IMR-90 (cell line): ENCODE data around the gene APOBR. TPM values are rescaled to one million over a fixed set of nuclear protein-coding genes. Genes with fewer than 3 reads are reported as not detected.

Experiments used
- ATAC-seq: fragments of 200-7000 bp; cut with Tn5 transposase; 2 replicates; pipeline ENCODE4 v1.9.1; 2020; ENCODE audit warnings: low read depth, mild to moderate bottlenecking, moderate library complexity
- BruUV-seq: library from RNA; stranded (reverse); fragments of 400-500 nt; replicated peaks from 2 replicates; lab custom pipeline; 2021; lab: Mats Ljungman, UMichigan
- CTCF ChIA-PET: fragments of 300-600 bp; formaldehyde crosslinking; extraction: SDS; loops from one replicate; lab custom pipeline; 2021; ENCODE audit warnings: antibody characterized with exemption; lab: Yijun Ruan, JAX
- POLR2A ChIA-PET: fragments of 300-600 bp; sonication (Branson Sonifier 250); formaldehyde crosslinking; loops from one replicate; lab custom pipeline; 2022; ENCODE audit warnings: antibody characterized with exemption; ENCODE audit not compliant: unreplicated experiment; lab: Charles Lee
- DNase-seq: peaks from one replicate; pipeline ENCODE4 v3.0.0; 2013
- H2AFZ ChIP-seq: replicated peaks from 2 replicates; pipeline ENCODE3; 2013; ENCODE audit warnings: low read length, mild to moderate bottlenecking; ENCODE audit not compliant: poor library complexity
- H2AK5ac ChIP-seq: 2 replicates; pipeline ENCODE4 v1.6.1; 2013; ENCODE audit warnings: low read depth, low read length, inconsistent platforms
- H2AK9ac ChIP-seq: replicated peaks from 2 replicates; pipeline ENCODE3; 2013; ENCODE audit warnings: mild to moderate bottlenecking, low read depth, low read length, moderate library complexity; ENCODE audit not compliant: poor library complexity
- H2BK120ac ChIP-seq: 2 replicates; pipeline ENCODE4 v1.6.1; 2013; ENCODE audit warnings: low read depth, low read length, inconsistent platforms
- H2BK15ac ChIP-seq: 3 replicates; pipeline ENCODE4 v1.6.1; 2013; ENCODE audit warnings: low read depth, low read length, inconsistent platforms
- H2BK20ac ChIP-seq: 2 replicates; pipeline ENCODE4 v1.6.1; 2013; ENCODE audit warnings: low read depth, mild to moderate bottlenecking, inconsistent platforms, low read length, moderate library complexity
- H2BK5ac ChIP-seq: 2 replicates; pipeline ENCODE4 v1.6.1; 2013; ENCODE audit warnings: mild to moderate bottlenecking, low read depth, low read length, inconsistent platforms; ENCODE audit not compliant: poor library complexity, severe bottlenecking
- H3K14ac ChIP-seq: replicated peaks from 2 replicates; pipeline ENCODE4 v1.6.1; 2013; ENCODE audit warnings: low read depth, low read length, inconsistent platforms
- H3K18ac ChIP-seq: 2 replicates; pipeline ENCODE4 v1.6.1; 2013; ENCODE audit warnings: low read depth, low read length, control low read depth
- H3K23ac ChIP-seq: 2 replicates; pipeline ENCODE4 v1.6.1; 2013; ENCODE audit warnings: low read depth, low read length, inconsistent platforms
- H3K27ac ChIP-seq: 2 replicates; pipeline ENCODE4 v1.5.1; 2013; ENCODE audit warnings: mild to moderate bottlenecking, control low read depth, low read length; ENCODE audit not compliant: insufficient read depth
- H3K27me3 ChIP-seq: 2 replicates; pipeline ENCODE4 v1.6.1; 2013; ENCODE audit warnings: low read length; ENCODE audit not compliant: control insufficient read depth, insufficient read depth
- H3K36me3 ChIP-seq: 2 replicates; pipeline ENCODE4 v1.6.1; 2013; ENCODE audit warnings: low read length, mixed read lengths; ENCODE audit not compliant: control insufficient read depth, insufficient read depth
- H3K4ac ChIP-seq: 2 replicates; pipeline ENCODE4 v1.6.1; 2013; ENCODE audit warnings: low read depth, low read length, inconsistent platforms
- H3K4me1 ChIP-seq: 2 replicates; pipeline ENCODE4 v1.6.1; 2013; ENCODE audit warnings: low read length, mixed read lengths; ENCODE audit not compliant: control insufficient read depth, insufficient read depth
- H3K4me2 ChIP-seq: 2 replicates; pipeline ENCODE4 v1.6.1; 2013; ENCODE audit warnings: low read depth, mild to moderate bottlenecking, control low read depth, low read length, moderate library complexity
- H3K4me3 ChIP-seq: 2 replicates; pipeline ENCODE4 v1.5.1; 2013; ENCODE audit warnings: low read depth, mild to moderate bottlenecking, control low read depth, low read length, moderate library complexity; ENCODE audit not compliant: insufficient read depth
- H3K56ac ChIP-seq: 2 replicates; pipeline ENCODE4 v1.6.1; 2013; ENCODE audit warnings: low read length, inconsistent platforms; ENCODE audit not compliant: insufficient read depth; ENCODE audit errors: extremely low read depth
- H3K79me1 ChIP-seq, 2 experiments: 2 replicates each; pipeline ENCODE4 v1.6.1; 2013; ENCODE audit warnings: low read length in 2 of 2, inconsistent platforms in 1 of 2, low read depth in 1 of 2
- H3K9ac ChIP-seq: 2 replicates; pipeline ENCODE4 v1.6.1; 2013; ENCODE audit warnings: low read depth, low read length, control low read depth
- H3K9me1 ChIP-seq: 2 replicates; pipeline ENCODE4 v1.6.1; 2013; ENCODE audit warnings: low read length, inconsistent platforms; ENCODE audit not compliant: insufficient read depth
- H3K9me3 ChIP-seq: 2 replicates; pipeline ENCODE4 v1.6.1; 2013; ENCODE audit warnings: low read length; ENCODE audit not compliant: control insufficient read depth, insufficient read depth
- H4K20me1 ChIP-seq: 2 replicates; pipeline ENCODE4 v1.6.1; 2013; ENCODE audit warnings: low read length, inconsistent platforms; ENCODE audit not compliant: insufficient read depth
- H4K5ac ChIP-seq: 2 replicates; pipeline ENCODE4 v1.6.1; 2013; ENCODE audit warnings: mild to moderate bottlenecking, low read depth, low read length, control low read depth
- H4K8ac ChIP-seq, 2 experiments: 2 replicates each; pipeline ENCODE4 v1.6.1; 2013; ENCODE audit warnings: low read depth in 2 of 2, low read length in 2 of 2, control low read depth in 1 of 2, inconsistent platforms in 1 of 2
- H4K91ac ChIP-seq: 2 replicates; pipeline ENCODE4 v1.6.1; 2013; ENCODE audit warnings: low read depth, low read length, inconsistent platforms; ENCODE audit not compliant: insufficient read depth
- BHLHE40 ChIP-seq: fragments of 150-350 bp; IDR thresholded peaks from 2 replicates; pipeline ENCODE4 v1.6.1; 2016; ENCODE audit warnings: mild to moderate bottlenecking, low read depth, low read length
- CHD1 ChIP-seq: IDR thresholded peaks from 2 replicates; pipeline ENCODE4 v1.6.1; 2012; ENCODE audit warnings: low read depth, low read length, improper control_type of control experiment
- FOS ChIP-seq: fragments of 150-350 bp; IDR thresholded peaks from 2 replicates; pipeline ENCODE4 v1.6.1; 2016; ENCODE audit warnings: low read depth, low read length
- MAZ ChIP-seq: IDR thresholded peaks from 2 replicates; pipeline ENCODE4 v1.6.1; 2012; ENCODE audit warnings: low read depth, mild to moderate bottlenecking, low read length, improper control_type of control experiment, moderate library complexity, borderline replicate concordance
- MXI1 ChIP-seq: IDR thresholded peaks from 2 replicates; pipeline ENCODE4 v1.6.1; 2012; ENCODE audit warnings: low read depth, mild to moderate bottlenecking, low read length, moderate library complexity, borderline replicate concordance
- RAD21 ChIP-seq: IDR thresholded peaks from 2 replicates; pipeline ENCODE4 v1.6.1; 2012; ENCODE audit warnings: low read length, improper control_type of control experiment
- RCOR1 ChIP-seq: IDR thresholded peaks from 2 replicates; pipeline ENCODE4 v1.6.1; 2012; ENCODE audit warnings: mild to moderate bottlenecking, low read length, improper control_type of control experiment; ENCODE audit not compliant: insufficient replicate concordance
- RFX5 ChIP-seq: IDR thresholded peaks from 2 replicates; pipeline ENCODE4 v1.8.0; 2012; ENCODE audit warnings: low read depth, mild to moderate bottlenecking, low read length, moderate library complexity
- WGBS, 2 experiments: methylation state at CpG; one replicate each; pipeline versions ENCODE4 v1.1.5 to v1.1.7; 2013; ENCODE audit warnings: missing lambda C conversion rate in 2 of 2; ENCODE audit not compliant: insufficient read length in 1 of 2; ENCODE audit errors: extremely low coverage in 2 of 2; 5-methylcytosine and 5-hydroxymethylcytosine counted together
- dilution Hi-C: fragments of 300-500 bp; cut with HindIII; formaldehyde crosslinking; loops from one replicate; pipeline ENCODE4 v1.14.3; 2018; ENCODE audit warnings: low sequenced_read_pairs; ENCODE audit not compliant: unreplicated experiment
- in situ Hi-C: fragments of 300-500 bp; cut with MboI; formaldehyde crosslinking; loops from 3 replicates; pipeline ENCODE4 v1.14.3; 2019; ENCODE audit warnings: low sequenced_read_pairs, inconsistent platforms, mixed read lengths
- intact Hi-C: fragments of 100-400 bp; cut with micrococcal nuclease; formaldehyde crosslinking; loops from 2 replicates; pipeline ENCODE4 v1.10.0; 2022
- polyA plus RNA-seq, 3 experiments: library from polyadenylated mRNA; depleted of rRNA; stranded (reverse); fragments of >200 nt; gene quantifications; 2 replicates each; pipeline ENCODE4 v1.2.3, GENCODE V29; 2012; ENCODE audit warnings: low replicate concordance in 1 of 3
- total RNA-seq: library from RNA; depleted of rRNA; stranded (reverse); fragments of >200 nt; gene quantifications from 2 replicates; pipeline ENCODE4 v1.2.3, GENCODE V29; 2012
- TF ChIP-seq, protein P1 (sequence below): fragments of 150-350 bp; IDR thresholded peaks from 2 replicates; pipeline ENCODE4 v1.6.1; 2016; ENCODE audit warnings: low read depth, mild to moderate bottlenecking, low read length, moderate library complexity, borderline replicate concordance

Gene APOBR
- total and polyA plus RNA-seq, 2 of the 4 experiments (the other 2 are of a cell fraction) = not detected

DNA sequence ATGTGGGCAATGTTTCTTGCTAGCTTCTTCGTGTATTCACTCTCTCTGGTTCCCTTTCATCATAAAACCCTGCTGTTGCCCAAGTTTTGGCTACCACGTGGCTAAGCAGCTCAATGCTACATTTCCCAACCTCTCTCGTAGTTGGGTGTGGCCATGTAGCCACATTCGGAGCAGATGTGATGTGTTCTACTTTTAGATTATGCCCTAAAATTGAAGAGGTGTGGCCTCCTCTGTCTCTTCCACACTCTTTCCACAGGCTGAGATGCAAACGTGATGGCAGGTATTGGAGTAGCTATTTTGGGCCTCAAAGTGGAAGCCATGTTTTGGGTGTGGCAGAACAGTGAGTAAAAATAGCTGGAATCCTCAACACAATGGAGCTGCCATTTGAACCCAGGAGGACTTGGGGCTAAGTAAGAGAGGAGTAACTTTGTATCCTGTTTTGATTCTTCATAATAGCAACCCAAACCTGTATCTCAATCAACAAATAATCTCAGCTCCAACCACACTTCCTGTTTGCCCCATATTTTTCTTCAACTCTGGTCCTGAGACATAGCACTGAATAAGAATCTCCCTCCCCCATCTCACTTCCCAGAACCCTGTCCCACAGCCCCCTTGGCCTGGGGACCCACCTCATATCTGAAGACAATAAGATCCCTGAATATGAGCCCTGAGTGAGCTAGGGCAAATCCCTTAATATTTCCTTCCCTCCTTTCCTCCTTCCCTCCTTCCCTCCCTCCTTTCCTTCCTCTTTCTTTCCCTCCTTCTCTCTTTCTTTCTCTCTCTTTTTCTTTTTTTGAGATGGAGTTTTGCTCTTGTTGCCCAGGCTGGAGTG, 40.3 kb downstream of the APOBR start:
- peaks cover 28% of the 10 kb centered on the region for H3K36me3 ChIP-seq
- no peak overlapping the region for H3K23ac ChIP-seq
- in situ Hi-C loops = no loop called here
- H3K4me3 ChIP-seq = no peak overlapping the region
- no peak overlapping the region for H4K91ac ChIP-seq
- no peak overlapping the region for H2BK15ac ChIP-seq
- H3K9ac ChIP-seq = no peak overlapping the region
- no peaks in the 10 kb centered on the region for H3K9me3 ChIP-seq
- no TSS peak for BruUV-seq
- POLR2A ChIA-PET = no interaction called here
- no peak overlapping the region for H2AK9ac ChIP-seq
- no peak overlapping the region for H3K4me2 ChIP-seq
- no peak overlapping the region for H3K56ac ChIP-seq
- H3K79me1 ChIP-seq = peaks cover 17 to 26% of the 10 kb centered on the region in 2 experiments
- no peak overlapping the region for H3K27ac ChIP-seq
- WGBS, 2 experiments = 20% methylated on average over 1 of the region's 5 CpGs; no CpG with 5 or more reads in 1 of the 2 experiments
- H3K9me1 ChIP-seq = peaks cover 12% of the 10 kb centered on the region; the same call in 1 of the 2 replicates
- no peak overlapping the region for H4K5ac ChIP-seq
- no peaks in the 10 kb centered on the region; the same call in 1 of the 2 replicates for H4K20me1 ChIP-seq
- H3K27me3 ChIP-seq = no peaks in the 10 kb centered on the region
- no peak overlapping the region for H4K8ac ChIP-seq
- dilution Hi-C loops = no loop called here
- H2AFZ ChIP-seq = no peak overlapping the region
- no peak overlapping the region for H2AK5ac ChIP-seq
- TF ChIP-seq FOS = no peak
- TF ChIP-seq BHLHE40 = no peak
- TF ChIP-seq RCOR1 = no peak
- no peak for TF ChIP-seq RFX5
- TF ChIP-seq RAD21 = no peak
- TF ChIP-seq, protein P1, sequence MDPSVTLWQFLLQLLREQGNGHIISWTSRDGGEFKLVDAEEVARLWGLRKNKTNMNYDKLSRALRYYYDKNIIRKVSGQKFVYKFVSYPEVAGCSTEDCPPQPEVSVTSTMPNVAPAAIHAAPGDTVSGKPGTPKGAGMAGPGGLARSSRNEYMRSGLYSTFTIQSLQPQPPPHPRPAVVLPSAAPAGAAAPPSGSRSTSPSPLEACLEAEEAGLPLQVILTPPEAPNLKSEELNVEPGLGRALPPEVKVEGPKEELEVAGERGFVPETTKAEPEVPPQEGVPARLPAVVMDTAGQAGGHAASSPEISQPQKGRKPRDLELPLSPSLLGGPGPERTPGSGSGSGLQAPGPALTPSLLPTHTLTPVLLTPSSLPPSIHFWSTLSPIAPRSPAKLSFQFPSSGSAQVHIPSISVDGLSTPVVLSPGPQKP = no peak
- no peak for TF ChIP-seq CHD1
- TF ChIP-seq MAZ = no peak
- TF ChIP-seq MXI1 = no peak
- H3K14ac ChIP-seq = no peak overlapping the region
- intact Hi-C loops = loop anchor here (5.0 kb wide), 2 partner anchors 42 to 83 kb away; partner anchors contain the start of genes APOBR and CLN3
- H3K4ac ChIP-seq = no peak overlapping the region
- no peak overlapping the region for H3K18ac ChIP-seq
- DNase-seq (no peak), ATAC-seq (no peak)
- no peak overlapping the region for H2BK120ac ChIP-seq
- no peak overlapping the region for H2BK5ac ChIP-seq
- no peak overlapping the region for H2BK20ac ChIP-seq
- peaks cover 9% of the 10 kb centered on the region for H3K4me1 ChIP-seq
- CTCF ChIA-PET = no interaction called here
